Measurements from ENCODE around the gene SCYGR2. TPM values are rescaled to one million over a fixed set of nuclear protein-coding genes. Genes with fewer than 3 reads are reported as not detected.

SCYGR2 gene
- total and polyA plus RNA-seq, 2 of the 8 experiments (the other 6 are each of a cell fraction or from before 2014, with no cell fraction given), result not detected

- TF ChIP-seq RNF2 (IDR thresholded peaks at IDR 0.05; ENCODE audit: borderline replicate concordance, low read depth, low read length, missing control alignments, poor library complexity, severe bottlenecking), result no peak
- TF ChIP-seq TEAD4 (IDR thresholded peaks at IDR 0.05; ENCODE audit: low read depth, low read length), result no peak
- TF ChIP-seq TCF12 (IDR thresholded peaks at IDR 0.05; ENCODE audit: low read depth, low read length), result no peak
- TF ChIP-seq POLR2A (IDR thresholded peaks at IDR 0.05; ENCODE audit: control extremely low read depth in 1 of 2, low read depth in 2 of 2, low read length in 2 of 2), result no peak
- TF ChIP-seq JUN (IDR thresholded peaks at IDR 0.05; ENCODE audit: low read depth, low read length), result no peak
Observed at GRCh38 chr2:227614246-227614645, 15.6 kb downstream of the SCYGR2 start (continued).
